ENCODE data around the gene OLFML2A. TPM values are rescaled to one million over a fixed set of nuclear protein-coding genes. Genes with fewer than 3 reads are reported as not detected.

Gene OLFML2A
- polyA plus RNA-seq, 1 donor from 2014 or later = 0.15 TPM

DNA sequence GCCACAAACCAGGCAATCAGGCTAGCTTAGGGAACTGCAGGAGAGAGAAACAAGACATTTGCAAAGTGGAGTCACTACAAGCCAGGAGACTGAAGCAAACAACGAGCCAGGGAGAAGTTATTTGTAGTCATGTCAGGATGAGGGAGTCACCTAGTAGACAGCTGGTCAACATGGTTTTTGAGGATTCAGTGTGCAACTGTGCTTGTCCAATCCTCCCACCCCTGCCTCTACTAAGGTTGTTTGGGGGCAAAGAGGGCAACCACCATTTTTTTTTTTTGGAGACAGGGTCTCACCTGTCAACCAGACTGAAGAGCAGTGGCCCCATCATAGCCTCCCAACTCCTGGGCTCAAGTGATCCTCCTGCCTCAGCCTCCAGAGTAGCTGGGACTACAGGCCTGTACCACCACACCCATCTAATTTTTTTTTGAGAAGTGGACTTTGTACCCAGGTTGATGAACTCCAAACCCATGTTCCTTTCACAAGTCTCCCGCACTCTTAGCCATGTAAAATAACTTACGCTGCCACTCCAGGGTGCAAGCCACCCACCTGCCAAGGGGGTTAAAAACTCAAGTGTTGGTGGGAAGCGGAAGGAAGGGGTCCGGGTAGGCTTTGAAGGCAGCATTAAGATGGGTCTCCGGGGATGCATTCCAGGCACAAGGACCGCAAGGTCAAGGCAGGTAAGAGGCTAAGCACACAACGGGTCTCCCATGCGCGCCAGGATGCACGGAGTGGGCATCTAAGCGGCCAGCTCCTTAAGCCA lies 83.8 kb downstream of the OLFML2A start (continued):
- TF ChIP-seq EZH2 (IDR thresholded peaks at IDR 0.05; ENCODE audit: borderline replicate concordance, insufficient read depth, low read length, poor library complexity, severe bottlenecking) (no peak), MXI1 (conservative IDR thresholded peaks at IDR 0.05; ENCODE audit: poor library complexity, severe bottlenecking) (no peak)

DNA sequence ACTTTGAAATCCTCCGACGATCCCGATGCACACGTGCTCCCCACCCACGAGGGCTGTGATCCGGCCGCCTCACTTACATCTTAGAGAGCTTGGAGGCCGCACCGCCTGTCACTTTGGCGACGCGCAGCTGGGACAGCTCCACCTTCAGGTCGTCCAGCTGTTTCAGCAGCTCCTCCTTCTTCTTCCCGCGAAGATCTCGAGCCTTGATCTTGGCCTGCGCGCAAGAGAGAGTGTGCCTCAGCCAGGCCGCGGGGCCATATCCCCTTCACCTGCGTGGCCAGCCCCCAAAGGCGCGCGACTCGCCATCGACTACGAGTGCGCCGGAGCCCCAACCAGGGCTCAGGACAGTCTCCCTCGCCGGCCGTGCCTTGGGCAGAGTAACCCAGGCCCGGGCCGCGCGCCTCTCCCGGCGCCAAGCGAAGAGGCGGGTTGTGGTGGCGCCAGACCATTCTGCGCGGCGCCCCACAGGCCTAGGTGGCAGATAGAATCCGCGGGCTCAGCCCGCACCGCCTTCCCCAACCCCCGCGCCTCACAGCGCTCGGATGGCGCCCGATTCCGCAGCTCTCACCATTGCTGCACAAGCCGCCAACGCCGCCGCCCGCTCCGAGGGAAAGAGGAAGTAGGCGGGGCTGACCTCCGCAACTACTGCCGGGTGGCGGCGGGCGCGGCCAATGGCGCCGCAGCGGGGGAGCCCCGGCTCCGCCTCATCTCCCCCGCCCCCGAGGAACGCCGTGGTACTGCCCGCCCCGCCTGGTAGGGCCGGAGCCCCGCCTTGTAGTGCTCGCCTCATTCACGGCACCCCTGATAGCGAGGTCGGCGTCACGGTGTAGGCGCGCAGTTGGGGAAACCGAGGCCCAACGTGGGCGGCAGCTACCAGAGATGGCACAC lies 84.7 kb downstream of the OLFML2A start, which contains the start of the genes ARPC5L and RPL35:
ARPC5L (plus strand) TSS at position 789 of the 888 bp plus-strand sequence. CDS start 7,161 bp downstream, outside the sequence.
RPL35 (minus strand) TSS at position 616 of the 888 bp plus-strand sequence; CDS start at position 571, 45 bp downstream.
- peak within 1 kb of the TSS; percentile 79 for H3K4me3 ChIP-seq (ENCODE audit: low read length)
- H3K27me3 ChIP-seq (ENCODE audit: insufficient read depth, low read depth, low read length) = no peaks in the 10 kb centered on the region
- H3K79me2 ChIP-seq (replicated peaks; ENCODE audit: insufficient read depth, low read length) = peaks cover 9% of the 10 kb centered on the region
- H3K27ac ChIP-seq (ENCODE audit: low read length) = peak within 1 kb of the TSS; percentile 87
- no peaks in the 10 kb centered on the region for H3K9me2 ChIP-seq (ENCODE audit: insufficient read depth, low read length)
- H3K9ac ChIP-seq (ENCODE audit: low read length) = peak within 1 kb of the TSS; percentile 75
- H3K9me3 ChIP-seq (ENCODE audit: low read length) = no peaks in the 10 kb centered on the region
- H3K4me2 ChIP-seq (ENCODE audit: low read length) = peak within 1 kb of the TSS; percentile 80
- H2AFZ ChIP-seq (ENCODE audit: low read depth, low read length) = peak within 1 kb of the TSS; percentile 54
- no peaks in the 10 kb centered on the region for H3K36me3 ChIP-seq (ENCODE audit: insufficient read depth, low read length)
- peaks cover 15% of the 10 kb centered on the region for H4K20me1 ChIP-seq (ENCODE audit: insufficient read depth)
- no peaks in the 10 kb centered on the region for H3F3A ChIP-seq (ENCODE audit: insufficient read depth, low read length, poor library complexity, severe bottlenecking)
- TF ChIP-seq TAF1 (IDR thresholded peaks at IDR 0.05; ENCODE audit: low read depth) = peak; percentile 92
- TF ChIP-seq, protein P1, sequence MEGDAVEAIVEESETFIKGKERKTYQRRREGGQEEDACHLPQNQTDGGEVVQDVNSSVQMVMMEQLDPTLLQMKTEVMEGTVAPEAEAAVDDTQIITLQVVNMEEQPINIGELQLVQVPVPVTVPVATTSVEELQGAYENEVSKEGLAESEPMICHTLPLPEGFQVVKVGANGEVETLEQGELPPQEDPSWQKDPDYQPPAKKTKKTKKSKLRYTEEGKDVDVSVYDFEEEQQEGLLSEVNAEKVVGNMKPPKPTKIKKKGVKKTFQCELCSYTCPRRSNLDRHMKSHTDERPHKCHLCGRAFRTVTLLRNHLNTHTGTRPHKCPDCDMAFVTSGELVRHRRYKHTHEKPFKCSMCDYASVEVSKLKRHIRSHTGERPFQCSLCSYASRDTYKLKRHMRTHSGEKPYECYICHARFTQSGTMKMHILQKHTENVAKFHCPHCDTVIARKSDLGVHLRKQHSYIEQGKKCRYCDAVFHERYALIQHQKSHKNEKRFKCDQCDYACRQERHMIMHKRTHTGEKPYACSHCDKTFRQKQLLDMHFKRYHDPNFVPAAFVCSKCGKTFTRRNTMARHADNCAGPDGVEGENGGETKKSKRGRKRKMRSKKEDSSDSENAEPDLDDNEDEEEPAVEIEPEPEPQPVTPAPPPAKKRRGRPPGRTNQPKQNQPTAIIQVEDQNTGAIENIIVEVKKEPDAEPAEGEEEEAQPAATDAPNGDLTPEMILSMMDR (IDR thresholded peaks at IDR 0.05; ENCODE audit: poor library complexity, severe bottlenecking) = peak; percentile 67
- TF ChIP-seq SMC3 (conservative IDR thresholded peaks at IDR 0.05; ENCODE audit: poor library complexity) = peak; percentile 23
- TF ChIP-seq POLR2AphosphoS5 (IDR thresholded peaks at IDR 0.05) = peak; percentile 95
- TF ChIP-seq MXI1 (conservative IDR thresholded peaks at IDR 0.05; ENCODE audit: poor library complexity, severe bottlenecking) = peak; percentile 93
- TF ChIP-seq EZH2 (IDR thresholded peaks at IDR 0.05; ENCODE audit: borderline replicate concordance, insufficient read depth, low read length, poor library complexity, severe bottlenecking) = no peak
- peak; percentile 65 for TF ChIP-seq EP300 (conservative IDR thresholded peaks at IDR 0.05; ENCODE audit: poor library complexity, severe bottlenecking)
- peak; percentile 26 for TF ChIP-seq RAD21 (conservative IDR thresholded peaks at IDR 0.05)
- TF ChIP-seq, protein P2, sequence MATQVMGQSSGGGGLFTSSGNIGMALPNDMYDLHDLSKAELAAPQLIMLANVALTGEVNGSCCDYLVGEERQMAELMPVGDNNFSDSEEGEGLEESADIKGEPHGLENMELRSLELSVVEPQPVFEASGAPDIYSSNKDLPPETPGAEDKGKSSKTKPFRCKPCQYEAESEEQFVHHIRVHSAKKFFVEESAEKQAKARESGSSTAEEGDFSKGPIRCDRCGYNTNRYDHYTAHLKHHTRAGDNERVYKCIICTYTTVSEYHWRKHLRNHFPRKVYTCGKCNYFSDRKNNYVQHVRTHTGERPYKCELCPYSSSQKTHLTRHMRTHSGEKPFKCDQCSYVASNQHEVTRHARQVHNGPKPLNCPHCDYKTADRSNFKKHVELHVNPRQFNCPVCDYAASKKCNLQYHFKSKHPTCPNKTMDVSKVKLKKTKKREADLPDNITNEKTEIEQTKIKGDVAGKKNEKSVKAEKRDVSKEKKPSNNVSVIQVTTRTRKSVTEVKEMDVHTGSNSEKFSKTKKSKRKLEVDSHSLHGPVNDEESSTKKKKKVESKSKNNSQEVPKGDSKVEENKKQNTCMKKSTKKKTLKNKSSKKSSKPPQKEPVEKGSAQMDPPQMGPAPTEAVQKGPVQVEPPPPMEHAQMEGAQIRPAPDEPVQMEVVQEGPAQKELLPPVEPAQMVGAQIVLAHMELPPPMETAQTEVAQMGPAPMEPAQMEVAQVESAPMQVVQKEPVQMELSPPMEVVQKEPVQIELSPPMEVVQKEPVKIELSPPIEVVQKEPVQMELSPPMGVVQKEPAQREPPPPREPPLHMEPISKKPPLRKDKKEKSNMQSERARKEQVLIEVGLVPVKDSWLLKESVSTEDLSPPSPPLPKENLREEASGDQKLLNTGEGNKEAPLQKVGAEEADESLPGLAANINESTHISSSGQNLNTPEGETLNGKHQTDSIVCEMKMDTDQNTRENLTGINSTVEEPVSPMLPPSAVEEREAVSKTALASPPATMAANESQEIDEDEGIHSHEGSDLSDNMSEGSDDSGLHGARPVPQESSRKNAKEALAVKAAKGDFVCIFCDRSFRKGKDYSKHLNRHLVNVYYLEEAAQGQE (IDR thresholded peaks at IDR 0.05; ENCODE audit: borderline replicate concordance) = peak; percentile 82

All from neural cell (in vitro differentiated cells).